GM21360 (cell line): ENCODE measurements around the gene ZNF232.
A peak's percentile ranks its signal among the peaks of the same experiment; 100 is the strongest.
"Not testable (repeated sequence)": the region's sequence is repeated elsewhere in the genome, so short reads cannot be mapped to it uniquely, and the experiment has no call there.

Experiments used
- ATAC-seq: cut with Tn5 transposase; IDR thresholded peaks from one replicate; pipeline ENCODE4 v1.9.1; 2021; ENCODE audit warnings: mild to moderate bottlenecking, moderate library complexity; ENCODE audit not compliant: unreplicated experiment

ZNF232 gene

DNA sequence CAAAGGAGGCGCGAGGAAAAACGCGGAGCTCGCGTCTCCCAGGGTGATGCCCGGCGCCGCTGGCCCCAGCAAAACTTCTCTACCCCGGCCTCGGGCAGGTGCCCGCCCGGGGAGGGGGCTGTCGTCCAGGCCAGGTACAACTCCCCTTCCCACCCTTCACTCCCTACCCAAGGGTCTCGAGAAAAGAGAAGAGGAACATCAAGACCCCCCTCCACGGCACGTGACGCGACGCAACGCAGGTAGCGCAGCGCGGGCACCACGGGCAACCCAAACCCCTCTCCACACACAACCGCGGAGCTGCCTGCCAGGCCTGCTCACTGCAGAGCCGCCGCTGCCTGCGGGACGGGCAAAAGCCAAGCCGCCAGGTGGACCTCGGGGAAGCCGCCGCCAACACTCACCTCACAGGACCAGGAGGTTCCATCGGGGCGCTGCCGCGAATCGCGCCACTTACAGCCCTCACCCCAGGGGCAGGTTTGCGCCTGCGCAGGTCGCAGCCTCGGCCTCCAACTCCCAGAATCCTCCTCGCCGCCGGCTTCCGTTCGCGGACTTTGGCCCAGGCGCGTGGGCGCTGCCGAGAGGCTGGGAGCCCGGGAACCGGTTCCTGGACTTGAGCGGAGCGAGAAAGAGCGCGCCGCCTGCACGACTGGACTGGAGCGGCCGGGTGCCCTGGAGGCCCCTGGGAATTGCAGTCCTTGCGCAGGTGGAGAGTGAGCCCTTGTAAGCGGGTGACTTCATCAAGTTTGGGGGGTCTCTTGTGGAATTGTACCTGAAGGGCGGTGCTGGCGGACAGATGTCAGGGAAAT, at the start of gene ZNF232:
TSS of gene ZNF232 (minus strand) at position 477 of the 803 bp plus-strand sequence. CDS start at position 421, 56 bp downstream.
- ATAC-seq = peak; percentile 84

DNA sequence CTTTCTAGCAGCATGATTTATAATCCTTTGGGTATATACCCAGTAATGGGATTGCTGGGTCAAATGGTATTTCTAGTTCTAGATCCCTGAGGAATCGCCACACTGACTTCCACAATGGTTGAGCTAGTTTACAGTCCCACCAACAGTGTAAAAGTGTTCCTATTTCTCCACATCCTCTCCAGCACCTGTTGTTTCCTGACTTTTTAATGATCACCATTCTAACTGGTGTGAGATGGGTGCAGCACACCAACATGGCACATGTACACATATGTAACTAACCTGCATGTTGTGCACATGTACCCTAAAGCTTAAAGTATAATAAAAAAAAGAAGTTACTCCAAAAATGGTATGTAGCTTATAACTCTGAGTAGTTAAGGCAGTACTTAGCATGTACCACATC, 49.0 kb upstream of the ZNF232 start:
- ATAC-seq = not testable (repeated sequence)

- not testable (repeated sequence) for ATAC-seq
Measured at GRCh38 chr17:5146122-5146521, 34.4 kb upstream of the ZNF232 start.

GRCh38 chr17:5142877-5143276, 31.2 kb upstream of the ZNF232 start:
- not testable (repeated sequence) for ATAC-seq

GRCh38 chr17:5139458-5139732, 27.7 kb upstream of the ZNF232 start:
- ATAC-seq = no peak

GRCh38 chr17:5138616-5139457, 27.2 kb upstream of the ZNF232 start:
- no peak for ATAC-seq

- not testable (repeated sequence) for ATAC-seq
Measured at GRCh38 chr17:5138198-5138544, 26.5 kb upstream of the ZNF232 start.

- ATAC-seq = not testable (repeated sequence)
Measured at GRCh38 chr17:5137511-5138197, 26.0 kb upstream of the ZNF232 start.

DNA sequence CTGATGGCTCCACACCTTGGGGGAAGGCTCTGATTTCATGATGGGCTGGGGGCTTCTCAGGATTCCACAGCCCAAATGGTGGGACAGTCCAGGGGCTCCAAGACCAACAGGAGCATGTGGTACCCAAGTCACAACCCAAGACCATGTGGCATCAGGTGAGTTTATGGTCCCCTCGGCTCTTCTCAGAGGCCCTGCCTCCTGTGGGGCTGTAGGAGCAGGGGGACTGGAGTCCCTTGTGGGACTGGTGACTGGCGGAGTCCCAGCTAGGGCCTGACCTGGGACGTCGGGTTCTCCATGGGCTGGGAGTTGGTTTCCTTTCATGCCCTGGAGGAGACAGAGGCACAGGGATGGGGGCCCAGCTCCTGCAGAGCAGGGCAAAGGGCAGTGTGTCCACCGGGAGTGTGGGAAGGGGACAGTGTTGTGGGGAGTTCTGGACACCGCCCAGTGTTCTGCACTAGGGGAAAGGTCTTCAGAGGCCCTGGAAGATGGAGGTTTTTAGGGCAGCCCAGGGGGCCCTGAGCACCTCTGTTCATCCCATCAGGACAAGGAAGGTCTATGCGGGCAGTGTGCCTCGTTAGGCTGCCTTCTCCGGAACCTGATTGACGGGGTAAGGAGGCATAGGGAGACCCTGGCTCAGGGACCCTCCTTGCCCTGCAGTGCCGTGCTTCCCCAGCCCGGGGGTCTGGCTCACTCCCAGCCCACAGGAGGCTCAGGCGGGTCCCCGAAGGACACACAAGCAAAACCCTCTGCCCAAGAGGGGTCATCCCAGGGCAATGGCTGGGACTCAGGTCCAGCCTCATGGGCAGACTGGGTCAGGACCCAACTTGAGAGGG, 25.1 kb upstream of the ZNF232 start:
- not testable (repeated sequence) for ATAC-seq

GRCh38 chr17:5135726-5136579, 24.3 kb upstream of the ZNF232 start:
- ATAC-seq = no peak

DNA sequence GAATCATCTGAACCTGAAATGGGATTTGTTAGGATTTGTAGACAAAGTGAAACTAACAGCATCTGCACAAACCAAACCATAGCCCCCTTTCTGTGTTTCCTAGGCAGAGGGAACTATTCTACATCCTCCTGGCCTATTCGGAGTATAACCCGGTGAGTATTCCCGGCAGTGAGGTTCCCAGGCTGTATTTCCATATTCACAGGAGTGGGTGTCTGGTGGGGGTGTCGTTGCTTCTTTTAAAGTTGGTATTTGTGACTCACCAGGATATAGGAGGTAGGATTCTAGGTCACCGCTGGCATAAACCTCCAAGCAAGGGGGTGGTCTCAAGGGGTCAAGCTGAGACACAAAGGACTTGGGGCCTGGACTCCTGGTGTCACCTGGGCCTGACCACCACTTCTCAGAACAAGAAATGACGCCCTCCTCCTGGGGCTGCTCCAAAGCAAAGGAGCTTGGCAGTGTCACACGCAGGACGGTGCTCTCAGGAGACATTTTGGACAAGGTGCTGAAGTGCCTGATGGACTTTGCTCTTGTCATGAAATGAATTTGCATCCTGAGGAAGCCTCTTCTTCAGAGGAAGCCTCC, 23.5 kb upstream of the ZNF232 start:
- not testable (repeated sequence) for ATAC-seq

DNA sequence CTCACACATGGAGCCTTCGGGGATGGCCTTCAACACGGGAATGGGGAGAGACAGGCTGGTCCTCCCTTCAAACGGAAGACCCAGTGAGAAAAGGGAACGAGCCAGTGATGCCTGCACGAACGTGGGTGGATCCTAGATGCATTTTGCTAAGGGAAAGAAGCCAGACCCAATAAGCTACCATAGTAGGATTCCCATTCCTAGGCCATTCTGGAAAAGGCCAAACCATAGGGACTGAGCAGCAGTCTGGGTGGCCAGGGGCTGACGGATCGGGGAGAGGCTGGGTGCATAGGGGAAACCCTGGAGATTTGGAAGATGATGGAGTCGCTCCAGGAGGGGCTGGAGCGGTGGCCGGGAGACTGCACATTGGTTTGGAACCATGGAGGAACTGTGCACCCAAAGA, 22.9 kb upstream of the ZNF232 start:
- ATAC-seq = not testable (repeated sequence)

DNA sequence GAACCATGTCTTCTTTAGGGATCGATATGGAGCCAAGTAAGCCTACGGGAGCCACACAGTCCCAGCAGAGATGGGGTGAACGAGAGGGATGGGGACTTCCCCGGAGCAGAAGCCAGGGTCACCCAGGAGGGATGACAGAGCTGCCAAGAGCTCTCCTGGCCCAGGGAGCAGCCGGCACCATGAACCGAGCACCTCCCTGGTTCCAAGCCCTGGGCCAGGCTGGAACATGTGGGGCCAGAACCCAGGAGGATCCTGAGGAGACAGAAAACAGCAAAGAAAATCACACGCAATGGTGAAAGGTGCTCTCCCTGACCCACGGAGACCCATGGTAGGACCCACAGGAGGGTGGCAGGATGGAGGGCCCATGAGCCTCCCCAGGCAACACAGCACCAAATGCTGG, 22.3 kb upstream of the ZNF232 start:
- not testable (repeated sequence) for ATAC-seq

DNA sequence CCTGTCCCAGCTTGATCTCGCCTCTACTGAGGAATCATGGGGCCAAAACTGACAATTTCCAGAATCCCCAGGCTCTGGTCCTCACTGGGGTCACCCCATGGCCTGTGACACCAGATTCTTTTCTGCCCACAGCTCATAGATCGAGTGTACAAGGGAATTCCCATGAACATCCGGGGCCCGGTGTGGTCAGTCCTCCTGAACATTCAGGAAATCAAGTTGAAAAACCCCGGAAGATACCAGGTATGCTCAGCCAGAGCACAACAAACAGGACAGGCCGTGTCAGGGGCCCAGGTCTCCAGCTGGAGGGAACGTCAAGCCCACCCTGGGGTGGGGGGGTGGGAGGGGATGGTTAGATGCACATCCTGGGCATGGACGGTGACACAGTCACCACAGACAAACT, 21.6 kb upstream of the ZNF232 start:
- ATAC-seq = no peak

DNA sequence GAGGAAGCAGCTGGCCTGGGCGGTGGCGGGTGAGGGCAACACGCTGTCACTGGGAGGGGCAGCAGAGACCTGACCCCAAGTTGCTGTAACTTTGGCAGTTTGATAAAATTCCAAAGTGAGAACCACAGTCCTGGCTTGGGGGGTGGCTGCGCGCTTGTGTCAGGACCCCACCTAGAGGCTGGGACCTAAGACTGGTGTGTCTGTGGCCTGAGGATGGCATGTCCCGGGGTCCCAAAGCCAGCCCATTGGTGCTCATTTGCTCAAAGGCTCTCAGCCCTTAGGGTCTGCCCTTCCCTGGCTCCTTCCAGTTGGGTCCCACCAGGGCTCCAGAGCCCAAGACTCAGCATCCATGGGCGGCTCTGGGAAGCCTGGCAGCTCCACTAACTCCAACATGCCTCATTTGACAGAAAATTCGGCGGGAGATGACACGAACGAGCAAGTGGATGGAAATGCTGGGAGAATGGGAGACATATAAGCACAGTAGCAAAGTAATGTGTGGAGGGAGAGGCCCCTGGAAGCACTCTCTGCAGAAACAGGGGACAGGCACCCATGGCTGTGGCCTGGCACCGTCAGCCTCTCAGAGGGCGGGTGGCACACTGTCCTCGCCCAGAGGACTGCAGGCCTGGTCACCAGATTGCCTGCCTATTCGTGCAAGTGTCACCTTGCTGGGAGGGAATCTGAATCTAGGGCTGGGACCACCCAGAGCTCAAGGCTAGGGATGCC, 21.0 kb upstream of the ZNF232 start:
- not testable (repeated sequence) for ATAC-seq

DNA sequence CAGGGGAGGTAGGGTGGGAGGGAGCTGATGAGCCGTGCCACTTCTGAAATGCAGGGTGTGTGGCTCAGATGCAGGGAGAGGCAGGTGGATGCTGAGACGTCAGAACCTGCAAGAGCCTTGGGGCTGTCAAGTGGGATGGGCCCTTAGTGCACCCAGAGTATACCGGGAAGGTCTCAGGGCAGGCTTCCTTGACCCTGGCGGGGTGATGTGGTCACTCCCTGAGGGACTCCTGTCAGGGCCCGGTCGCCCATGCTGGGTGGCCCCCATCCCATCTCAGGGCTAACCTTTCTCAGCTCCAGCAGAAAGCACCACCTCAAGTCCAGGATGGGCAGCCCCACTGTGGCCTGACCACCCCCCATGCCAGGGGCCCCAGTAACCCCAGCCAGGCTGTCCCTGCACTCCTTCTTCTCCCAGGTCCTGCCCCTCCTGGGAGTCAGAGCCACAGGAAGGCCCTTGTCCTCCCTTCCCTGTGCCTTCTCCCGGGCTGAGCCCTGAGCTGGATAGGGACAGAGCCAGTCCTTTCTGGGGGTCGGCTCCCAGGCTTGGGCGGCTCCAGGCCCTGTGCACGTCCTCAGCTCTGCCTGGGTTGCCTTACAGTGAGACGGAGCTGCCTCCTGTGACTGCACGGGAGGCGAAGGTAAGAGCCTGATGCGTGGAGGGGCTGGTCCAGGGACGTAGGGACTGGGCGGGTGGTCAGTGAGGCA, 20.3 kb upstream of the ZNF232 start:
- not testable (repeated sequence) for ATAC-seq

GRCh38 chr17:5131146-5131715, 19.6 kb upstream of the ZNF232 start:
- no peak for ATAC-seq

DNA sequence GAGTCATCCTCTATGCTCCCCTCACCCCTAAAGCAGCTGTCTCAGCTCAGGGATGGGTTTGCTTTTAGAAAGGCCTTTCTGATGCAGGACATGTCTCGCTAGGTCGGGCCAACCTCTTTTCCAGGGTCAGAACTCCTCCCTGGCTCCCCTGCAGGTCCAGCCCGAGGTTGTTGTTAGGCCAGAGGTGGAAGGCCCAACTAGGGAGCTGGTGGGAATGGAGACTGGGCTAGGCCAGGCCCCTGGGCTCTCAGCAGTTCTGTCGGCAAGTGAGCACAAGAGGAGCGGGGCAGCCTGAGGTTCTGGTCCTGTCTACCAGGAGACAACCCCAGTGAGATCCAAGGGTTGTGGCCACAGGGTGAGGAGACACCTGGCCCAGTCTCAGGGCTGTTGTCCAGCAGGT, 19.0 kb upstream of the ZNF232 start:
- ATAC-seq = not testable (repeated sequence)
